Transverse colon (tissue), 4 donors: ENCODE measurements around the gene HS2ST1. TPM values are rescaled to one million over a fixed set of nuclear protein-coding genes. Genes with fewer than 3 reads are reported as not detected.
A peak's percentile ranks its signal among the peaks of the same experiment; 100 is the strongest.

Source experiments
- DNase-seq: peaks from one replicate; pipeline ENCODE4 v3.0.0-alpha.2; 2019
- H3K27ac ChIP-seq, 4 donors: fragments of 200-600 bp; sonication (generic); 2 replicates each; pipeline ENCODE4 v1.5.1; 2016 to 2018; ENCODE audit warnings: inconsistent platforms in 4 of 4
- H3K27me3 ChIP-seq: fragments of 200-600 bp; sonication (generic); 2 replicates; pipeline ENCODE4 v1.5.1; 2017; ENCODE audit warnings: inconsistent platforms
- H3K36me3 ChIP-seq, 4 donors: fragments of 200-600 bp; sonication (generic); 2 replicates each; pipeline ENCODE4 v1.5.1; 2017 to 2019; ENCODE audit warnings: inconsistent platforms in 4 of 4
- H3K4me1 ChIP-seq, 4 donors: fragments of 200-600 bp; sonication (generic); 2 replicates each; pipeline ENCODE4 v1.5.1; 2017 to 2020; ENCODE audit warnings: inconsistent platforms in 4 of 4
- H3K4me3 ChIP-seq, 4 donors: fragments of 200-600 bp; sonication (generic); 1 replicate in 1 of 4; 2 replicates in 3 of 4; pipeline versions ENCODE4 v1.5.1 to v1.6.1; 2017 to 2019; ENCODE audit warnings: inconsistent platforms in 4 of 4
- H3K9me3 ChIP-seq, 2 donors: fragments of 200-600 bp; sonication (generic); 2 replicates each; pipeline ENCODE4 v1.5.1; 2017 to 2019; ENCODE audit warnings: inconsistent platforms in 2 of 2
- EP300 ChIP-seq: sonication (generic); formaldehyde crosslinking; IDR thresholded peaks from one replicate; pipeline ENCODE4 v1.6.1; 2017; ENCODE audit warnings: antibody characterized with exemption, low read depth
- POLR2A ChIP-seq: fragments of 450-650 bp; IDR thresholded peaks from one replicate; pipeline ENCODE4 v1.6.1; 2016; ENCODE audit warnings: antibody characterized with exemption, mild to moderate bottlenecking, moderate library complexity
- POLR2AphosphoS5 ChIP-seq, 3 donors: sonication (generic); formaldehyde crosslinking; IDR thresholded peaks; one replicate each; pipeline ENCODE4 v1.6.1; 2016; ENCODE audit warnings: antibody characterized with exemption in 3 of 3
- WGBS, 2 donors: methylation state at CpG; one replicate each; pipeline ENCODE4 v1.1.5; 2018; ENCODE audit warnings: low coverage in 1 of 2; 5-methylcytosine and 5-hydroxymethylcytosine counted together
- in situ Hi-C, 4 donors: fragments of 200-750 bp; cut with MboI; loops; one replicate each; pipeline versions ENCODE4 v1.15.0 to v1.15.1; 2017; ENCODE audit warnings: low sequenced_read_pairs in 3 of 4, low pct_ligation_motif_present in 1 of 4, low pct_unique_long_range_greater_than_20kb in 1 of 4
- intact Hi-C: fragments of 100-400 bp; cut with DNase I; formaldehyde crosslinking; loops from one replicate; pipeline ENCODE4 v1.15.1; 2023; ENCODE audit warnings: low total_unique reads
- total RNA-seq, 4 donors: library from RNA; depleted of rRNA; stranded (reverse); fragments of >200 nt; gene quantifications; one replicate each; pipeline ENCODE4 v1.1.0, GENCODE V29; 2016
- TF ChIP-seq, protein P1 (sequence below), 5 experiments: fragments of 200-600 bp in 3 of 5; fragments of 450-650 bp in 2 of 5; sonication (generic) in 3 of 5; IDR thresholded peaks; 1 replicate in 2 of 5; 2 replicates in 3 of 5; pipeline ENCODE4 v1.5.1; 2016 to 2017; ENCODE audit warnings: antibody characterized with exemption in 5 of 5, inconsistent platforms in 3 of 5, mild to moderate bottlenecking in 2 of 5, moderate library complexity in 1 of 5

The HS2ST1 gene
- total RNA-seq, 4 donors from 2014 or later = 1.9 to 17.1 (median 9.9) TPM

DNA sequence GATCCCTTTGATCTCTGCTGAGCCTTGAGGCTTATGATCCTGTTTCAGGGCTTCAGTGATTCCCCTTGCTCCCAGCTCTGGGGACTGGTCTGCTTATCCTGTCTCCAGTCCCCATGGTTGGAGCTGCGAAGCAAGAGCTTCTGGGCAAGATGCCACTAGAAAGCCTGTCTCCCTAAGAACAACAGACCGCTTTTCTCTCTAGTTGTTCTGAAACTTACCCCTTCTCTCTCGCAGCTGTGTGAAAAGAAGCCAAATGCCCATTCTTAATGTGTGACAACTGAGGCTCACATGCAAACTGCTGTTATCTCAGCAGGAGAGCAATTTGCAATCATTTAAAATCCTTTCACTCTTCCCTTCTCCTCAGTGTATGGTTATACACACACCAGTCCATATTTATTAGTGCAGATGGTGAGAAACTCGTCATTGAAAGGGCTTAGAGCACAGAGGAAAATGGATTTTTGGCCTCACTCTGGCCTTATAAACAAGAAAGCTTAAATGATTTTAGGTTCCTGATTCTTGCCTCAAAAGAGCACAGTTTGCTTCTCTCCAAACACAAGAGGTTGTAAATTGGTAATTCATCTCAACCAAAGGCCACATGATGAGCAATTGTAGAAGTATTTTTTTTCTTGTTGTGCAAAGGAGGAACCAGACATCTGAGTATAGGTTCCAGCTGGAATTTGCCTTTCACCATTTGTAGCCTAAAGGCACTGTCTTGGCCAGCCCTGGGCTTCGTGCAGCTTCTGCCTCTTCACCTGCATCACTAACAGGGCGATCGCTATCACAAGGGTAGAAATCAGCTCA is 235.0 kb downstream of the HS2ST1 start:
- H3K27me3 ChIP-seq = no peaks in the 10 kb centered on the region
- peaks cover 0 to 27% (median 7%) of the 10 kb centered on the region in 4 donors for H3K4me1 ChIP-seq
- peak overlapping the region; percentile 6 to 63 (median 58) for H3K27ac ChIP-seq
- no peak for TF ChIP-seq EP300
- no peak for TF ChIP-seq POLR2AphosphoS5 (IDR thresholded peaks at IDR 0.05)
- TF ChIP-seq, protein P1, sequence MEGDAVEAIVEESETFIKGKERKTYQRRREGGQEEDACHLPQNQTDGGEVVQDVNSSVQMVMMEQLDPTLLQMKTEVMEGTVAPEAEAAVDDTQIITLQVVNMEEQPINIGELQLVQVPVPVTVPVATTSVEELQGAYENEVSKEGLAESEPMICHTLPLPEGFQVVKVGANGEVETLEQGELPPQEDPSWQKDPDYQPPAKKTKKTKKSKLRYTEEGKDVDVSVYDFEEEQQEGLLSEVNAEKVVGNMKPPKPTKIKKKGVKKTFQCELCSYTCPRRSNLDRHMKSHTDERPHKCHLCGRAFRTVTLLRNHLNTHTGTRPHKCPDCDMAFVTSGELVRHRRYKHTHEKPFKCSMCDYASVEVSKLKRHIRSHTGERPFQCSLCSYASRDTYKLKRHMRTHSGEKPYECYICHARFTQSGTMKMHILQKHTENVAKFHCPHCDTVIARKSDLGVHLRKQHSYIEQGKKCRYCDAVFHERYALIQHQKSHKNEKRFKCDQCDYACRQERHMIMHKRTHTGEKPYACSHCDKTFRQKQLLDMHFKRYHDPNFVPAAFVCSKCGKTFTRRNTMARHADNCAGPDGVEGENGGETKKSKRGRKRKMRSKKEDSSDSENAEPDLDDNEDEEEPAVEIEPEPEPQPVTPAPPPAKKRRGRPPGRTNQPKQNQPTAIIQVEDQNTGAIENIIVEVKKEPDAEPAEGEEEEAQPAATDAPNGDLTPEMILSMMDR (IDR thresholded peaks at IDR 0.05) = no peak
- TF ChIP-seq POLR2A = no peak
- intact Hi-C loops = loop anchor here (10.0 kb wide), 1 partner anchor 135 kb away; no protein-coding TSS in a partner anchor
- in situ Hi-C loops = loop anchor here in 3 of 4 donors (25.0 kb wide), 1 partner anchor 813 kb away; no protein-coding TSS in a partner anchor
- WGBS, 2 donors = 69 to 73% methylated on average over 5 to 7 of the region's 7 CpGs
- DNase-seq = no peak
- no peaks in the 10 kb centered on the region for H3K9me3 ChIP-seq
- no peaks in the 10 kb centered on the region for H3K36me3 ChIP-seq
- H3K4me3 ChIP-seq = no peak overlapping the region

DNA sequence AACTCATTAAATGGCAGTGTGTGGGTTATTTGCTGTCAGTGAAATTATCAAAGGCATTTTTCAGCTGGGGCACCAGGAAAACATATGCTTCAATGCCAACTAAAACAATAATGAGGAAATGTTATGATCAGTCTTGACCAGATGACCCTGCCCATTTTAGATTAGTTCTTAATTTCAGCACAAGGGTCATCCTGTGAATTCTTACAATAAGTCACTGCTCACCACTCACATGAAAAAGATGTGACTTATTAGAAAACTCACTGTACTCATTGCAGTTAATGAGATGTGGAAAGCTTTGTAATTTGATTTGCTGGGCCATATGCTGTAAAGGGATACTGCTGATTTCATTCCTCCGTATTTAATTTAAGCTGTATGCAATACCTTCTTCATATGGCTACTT is 235.7 kb downstream of the HS2ST1 start:
- Histone ChIP-seq H3K4me3 (no peak overlapping the region), H3K27ac (peak overlapping the region in 1 of 4 donors; percentile 56), H3K9me3 (no peaks in the 10 kb centered on the region), H3K36me3 (no peaks in the 10 kb centered on the region), H3K4me1 (peaks cover 0 to 27% (median 7%) of the 10 kb centered on the region in 4 donors), H3K27me3 (no peaks in the 10 kb centered on the region)
- intact Hi-C loops = no loop called here
- 76 to 100% methylated on average over 1 of the region's 1 CpG for WGBS, 2 donors
- in situ Hi-C loops = no loop called here
- DNase-seq = no peak
- TF ChIP-seq, protein P1 (IDR thresholded peaks at IDR 0.05) = no peak
- TF ChIP-seq EP300 (no peak), POLR2A (no peak), POLR2AphosphoS5 (IDR thresholded peaks at IDR 0.05) (no peak)

DNA sequence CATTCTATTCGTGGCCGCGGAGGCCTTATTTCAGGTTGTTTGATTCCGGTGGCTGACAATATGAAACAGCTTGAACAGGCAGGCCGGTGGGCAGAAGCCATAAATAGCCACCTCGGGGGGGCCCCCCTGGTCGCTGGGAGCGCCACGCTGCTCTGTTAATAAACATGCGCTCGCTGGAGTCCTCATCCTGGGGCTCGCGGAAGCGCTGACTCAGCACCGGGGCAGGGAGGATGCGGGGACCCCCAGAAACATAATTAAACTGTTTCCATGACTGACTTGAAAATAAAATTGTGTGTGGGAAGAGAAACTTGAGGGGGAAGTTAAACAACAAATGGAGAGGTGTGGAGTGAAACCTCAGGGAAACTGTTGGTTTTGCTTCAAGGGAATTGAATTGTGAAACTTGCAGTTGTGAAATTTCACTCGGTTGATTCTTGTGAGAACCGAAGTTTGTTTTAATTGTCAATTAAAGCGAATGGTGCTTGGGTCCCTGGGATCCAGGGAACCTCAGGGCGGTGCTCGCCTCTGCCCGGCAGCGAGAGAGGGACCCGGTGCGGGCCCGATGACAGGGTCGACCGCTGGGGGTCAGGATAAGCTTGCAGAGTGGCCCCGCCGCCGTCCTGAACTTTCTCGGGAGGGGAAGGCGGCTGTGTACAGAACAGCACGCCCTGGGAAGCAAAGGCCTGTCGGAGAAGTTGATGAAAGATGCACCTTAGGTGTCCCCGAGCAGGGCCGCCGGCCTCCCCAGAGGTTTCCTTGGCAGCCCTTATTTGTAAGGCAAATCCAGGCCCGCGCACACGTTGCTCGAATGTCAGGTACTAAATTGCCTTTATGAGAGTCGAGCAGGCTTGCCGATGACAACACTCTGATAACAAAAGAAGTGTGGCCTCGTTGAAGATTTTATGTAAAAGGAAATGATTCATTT is 237.3 kb downstream of the HS2ST1 start:
- in situ Hi-C loops = no loop called here
- H3K4me1 ChIP-seq = peaks cover 0 to 27% (median 7%) of the 10 kb centered on the region in 4 donors
- intact Hi-C loops = no loop called here
- H3K9me3 ChIP-seq = no peaks in the 10 kb centered on the region
- TF ChIP-seq EP300 (no peak), POLR2A (no peak), POLR2AphosphoS5 (IDR thresholded peaks at IDR 0.05) (no peak)
- TF ChIP-seq, protein P1 (IDR thresholded peaks at IDR 0.05) = peak in 3 of 5 experiments; percentile 21 to 36 (median 26)
- peak overlapping the region in 2 of 4 donors; percentile 5 to 34 for H3K4me3 ChIP-seq
- H3K27ac ChIP-seq = peak overlapping the region; percentile 25 to 49 (median 36)
- DNase-seq = peak; percentile 62
- no peaks in the 10 kb centered on the region for H3K27me3 ChIP-seq
- no peaks in the 10 kb centered on the region for H3K36me3 ChIP-seq
- WGBS, 2 donors = 38 to 50% methylated on average over 7 to 45 of the region's 45 CpGs

DNA sequence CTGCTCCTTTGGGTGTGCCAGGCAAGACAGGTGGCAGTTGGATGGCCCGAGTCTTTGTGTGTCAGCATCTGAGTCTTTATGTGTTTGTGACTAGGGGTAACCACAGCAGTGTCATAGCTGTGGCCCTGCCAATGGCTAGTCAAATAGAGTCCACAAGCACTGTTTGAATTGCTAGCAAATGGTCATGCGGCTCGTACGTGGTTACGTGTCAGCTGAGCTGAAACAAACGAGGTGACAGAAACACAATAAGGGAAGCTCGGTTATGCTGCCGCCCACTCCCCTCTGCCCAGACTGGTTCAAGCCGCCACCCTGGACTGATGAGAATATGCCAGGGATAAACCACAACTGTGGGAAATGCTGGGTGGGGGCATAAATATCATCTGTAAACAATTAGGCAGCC is 239.9 kb downstream of the HS2ST1 start:
- no peak for DNase-seq
- intact Hi-C loops = no loop called here

More for the DNA sequence above, 239.9 kb downstream of the HS2ST1 start:
- Histone ChIP-seq H3K4me3 (no peak overlapping the region), H3K27ac (no peak overlapping the region), H3K36me3 (no peaks in the 10 kb centered on the region), H3K9me3 (no peaks in the 10 kb centered on the region), H3K27me3 (no peaks in the 10 kb centered on the region), H3K4me1 (peaks cover 0 to 18% (median 4%) of the 10 kb centered on the region in 4 donors)
- 63 to 78% methylated on average over 2 to 9 of the region's 9 CpGs for WGBS, 2 donors
- in situ Hi-C loops = no loop called here
- no peak for TF ChIP-seq POLR2A
- no peak for TF ChIP-seq POLR2AphosphoS5 (IDR thresholded peaks at IDR 0.05)
- no peak for TF ChIP-seq EP300
